SU-DHL-6 (cell line): ENCODE results near the gene TBRG4.

Experiments
- H2AFZ ChIP-seq: fragments of 200-600 bp; sonication (generic); 2 replicates; pipeline ENCODE4 v1.6.1; 2014; ENCODE audit warnings: low read depth, mild to moderate bottlenecking, moderate library complexity, mixed read lengths, antibody characterized with exemption, low read length; ENCODE audit not compliant: severe bottlenecking
- H3F3A ChIP-seq: fragments of 200-600 bp; shearing (Covaris generic); 2 replicates; pipeline ENCODE4 v1.6.0; 2016; ENCODE audit warnings: antibody characterized with exemption, mild to moderate bottlenecking; ENCODE audit not compliant: insufficient read depth
- H3K27ac ChIP-seq: fragments of 200-600 bp; sonication (generic); 2 replicates; pipeline ENCODE4 v1.5.1; 2016; ENCODE audit warnings: low read depth, mild to moderate bottlenecking, low read length, moderate library complexity, mixed read lengths
- H3K27me3 ChIP-seq: fragments of 200-600 bp; sonication (generic), shearing (Covaris generic); 2 replicates; pipeline ENCODE4 v1.6.0; 2014; ENCODE audit warnings: mild to moderate bottlenecking, low read length
- H3K36me3 ChIP-seq: fragments of 200-600 bp; sonication (generic); 2 replicates; pipeline ENCODE4 v1.6.1; 2014; ENCODE audit warnings: mild to moderate bottlenecking, low read length, mixed read lengths
- H3K4me2 ChIP-seq: fragments of 300-600, 200-600 bp; shearing (Covaris generic), sonication (generic); 2 replicates; pipeline ENCODE4 v1.6.0; 2014; ENCODE audit warnings: low read length, low read depth, mild to moderate bottlenecking; ENCODE audit not compliant: poor library complexity, severe bottlenecking
- H3K4me3 ChIP-seq: fragments of 200-600 bp; sonication (generic); 2 replicates; pipeline ENCODE4 v1.5.1; 2014; ENCODE audit warnings: antibody characterized with exemption, low read length, mild to moderate bottlenecking, mixed read lengths; ENCODE audit not compliant: insufficient read depth, poor library complexity, severe bottlenecking
- H3K79me2 ChIP-seq: fragments of 200-600 bp; sonication (generic); 2 replicates; pipeline ENCODE4 v1.6.1; 2014; ENCODE audit warnings: mild to moderate bottlenecking, low read length, moderate library complexity; ENCODE audit not compliant: insufficient read depth
- H3K9ac ChIP-seq: fragments of 200-600 bp; sonication (generic); 2 replicates; pipeline ENCODE4 v1.7.0; 2014; ENCODE audit warnings: mild to moderate bottlenecking, low read length
- H3K9me2 ChIP-seq: fragments of 200-600 bp; sonication (generic); replicated peaks from 2 replicates; pipeline ENCODE4 v1.6.1; 2014; ENCODE audit warnings: low read length; ENCODE audit not compliant: insufficient read depth
- H3K9me3 ChIP-seq: fragments of 200-600 bp; sonication (generic); 2 replicates; pipeline ENCODE4 v1.6.1; 2014; ENCODE audit warnings: low read length, mixed read lengths; ENCODE audit not compliant: insufficient read depth
- H4K20me1 ChIP-seq: fragments of 200-600 bp; sonication (generic); 2 replicates; pipeline ENCODE4 v1.6.1; 2014; ENCODE audit warnings: low read depth, mild to moderate bottlenecking, antibody characterized with exemption, low read length, moderate library complexity, mixed read lengths
- CTCF ChIP-seq: fragments of 200-600 bp; sonication (generic); IDR thresholded peaks from one replicate; pipeline ENCODE4 v1.5.1; 2017; ENCODE audit warnings: antibody characterized with exemption, mild to moderate bottlenecking, low read length, moderate library complexity; ENCODE audit not compliant: insufficient read depth, poor library complexity, severe bottlenecking
- EZH2phosphoT487 ChIP-seq: fragments of 200-600 bp; sonication (generic), shearing (Covaris generic); conservative IDR thresholded peaks from 2 replicates; pipeline ENCODE4 v1.6.1; 2018; ENCODE audit warnings: mild to moderate bottlenecking, antibody characterized with exemption, low read length, moderate library complexity, mixed read lengths

The TBRG4 gene

GRCh38 chr7:45151131-45151684 lies 39.7 kb upstream of the TBRG4 start:
- Histone ChIP-seq H3K27ac (no peak overlapping the region), H3K79me2 (no peaks in the 10 kb centered on the region), H3K36me3 (no peaks in the 10 kb centered on the region), H3K9me3 (no peaks in the 10 kb centered on the region), H3K9ac (no peak overlapping the region), H2AFZ (no peak overlapping the region), H3K9me2 (no peaks in the 10 kb centered on the region), H4K20me1 (no peaks in the 10 kb centered on the region), H3K27me3 (no peaks in the 10 kb centered on the region), H3K4me3 (no peak overlapping the region), H3K4me2 (no peak overlapping the region), H3F3A (no peaks in the 10 kb centered on the region)
- TF ChIP-seq EZH2phosphoT487, result no peak
- no peak for TF ChIP-seq CTCF

- no peaks in the 10 kb centered on the region for H4K20me1 ChIP-seq
- H3K9me3 ChIP-seq, result no peaks in the 10 kb centered on the region
- TF ChIP-seq CTCF, result no peak
- no peak for TF ChIP-seq EZH2phosphoT487
- no peak overlapping the region for H3K4me3 ChIP-seq
- H3K4me2 ChIP-seq, result no peak overlapping the region
- H3F3A ChIP-seq, result no peaks in the 10 kb centered on the region
- H3K9ac ChIP-seq, result no peak overlapping the region
- H3K9me2 ChIP-seq, result no peaks in the 10 kb centered on the region
- H2AFZ ChIP-seq, result no peak overlapping the region
- H3K79me2 ChIP-seq, result no peaks in the 10 kb centered on the region
- no peak overlapping the region for H3K27ac ChIP-seq
- H3K36me3 ChIP-seq, result no peaks in the 10 kb centered on the region
- no peaks in the 10 kb centered on the region for H3K27me3 ChIP-seq
Measured at GRCh38 chr7:45150199-45150598, 38.7 kb upstream of the TBRG4 start.

GRCh38 chr7:45149606-45150005 lies 38.1 kb upstream of the TBRG4 start:
- Histone ChIP-seq H3K4me2 (no peak overlapping the region), H2AFZ (no peak overlapping the region), H4K20me1 (no peaks in the 10 kb centered on the region), H3K27ac (no peak overlapping the region), H3K79me2 (no peaks in the 10 kb centered on the region), H3K9me2 (no peaks in the 10 kb centered on the region), H3K4me3 (no peak overlapping the region), H3F3A (no peaks in the 10 kb centered on the region), H3K36me3 (no peaks in the 10 kb centered on the region), H3K27me3 (no peaks in the 10 kb centered on the region), H3K9ac (no peak overlapping the region), H3K9me3 (no peaks in the 10 kb centered on the region)
- TF ChIP-seq CTCF (no peak), EZH2phosphoT487 (no peak)
